K562 (cell line): Measurements from ENCODE around the gene ZNF821. TPM values are rescaled to one million over a fixed set of nuclear protein-coding genes. Genes with fewer than 3 reads are reported as not detected.

Experiments
- ARID3B ChIP-seq: fragments of 250-450 bp; sonication (Bioruptor Pico); IDR thresholded peaks from 2 replicates; pipeline ENCODE4 v1.4.0; 2020; ENCODE audit warnings: borderline replicate concordance
- GMEB1 ChIP-seq: fragments of 250-450 bp; sonication (Bioruptor Pico); IDR thresholded peaks from 2 replicates; pipeline ENCODE4 v1.4.0; 2020; ENCODE audit warnings: mild to moderate bottlenecking
- HBP1 ChIP-seq: fragments of 450-650 bp; formaldehyde crosslinking; IDR thresholded peaks from 2 replicates; pipeline ENCODE4 v1.4.0; 2022; ENCODE audit warnings: missing genetic modification characterization
- HLTF ChIP-seq: fragments of 450-650 bp; IDR thresholded peaks from 2 replicates; pipeline ENCODE4 v1.6.1; 2016
- KLF10 ChIP-seq: fragments of 250-450 bp; sonication (Bioruptor Pico); IDR thresholded peaks from 2 replicates; pipeline ENCODE4 v1.6.1; 2021; ENCODE audit warnings: matching md5 sums
- NFATC3 ChIP-seq: fragments of 450-650 bp; IDR thresholded peaks from 2 replicates; pipeline ENCODE4 v1.6.1; 2017; ENCODE audit warnings: mild to moderate bottlenecking
- NR2C2 ChIP-seq, 2 experiments: fragments of 200-800 bp in 1 of 2; sonication (Bioruptor generic) in 1 of 2; sonication (generic) in 1 of 2; formaldehyde crosslinking in 1 of 2; IDR thresholded peaks; 2 replicates each; pipeline versions ENCODE4 v1.6.1 to v1.8.0; 2016 to 2022; ENCODE audit warnings: mild to moderate bottlenecking in 1 of 2, missing compliant biosample characterization in 1 of 2, missing genetic modification characterization in 1 of 2, missing genetic modification reagents in 1 of 2
- POLR2AphosphoS2 ChIP-seq: IDR thresholded peaks from 2 replicates; pipeline ENCODE4 v1.6.1; 2012; ENCODE audit warnings: low read length, improper control_type of control experiment
- SAFB ChIP-seq: fragments of 200-400 bp; formaldehyde crosslinking; IDR thresholded peaks from 2 replicates; pipeline ENCODE4 v1.6.1; 2017; ENCODE audit warnings: low read depth, low read length, borderline replicate concordance
- SRSF1 ChIP-seq: fragments of 200-400 bp; formaldehyde crosslinking; IDR thresholded peaks from 2 replicates; pipeline ENCODE4 v1.6.1; 2017; ENCODE audit warnings: mild to moderate bottlenecking, low read depth, low read length, moderate library complexity
- TAF9B ChIP-seq: fragments of 450-650 bp; IDR thresholded peaks from 2 replicates; pipeline ENCODE4 v1.6.1; 2018; ENCODE audit warnings: mild to moderate bottlenecking; ENCODE audit not compliant: partially characterized antibody
- polyA plus RNA-seq, 8 experiments: library from polyadenylated mRNA; depleted of rRNA in 4 of 8; stranded (reverse) in 5 of 8; unstranded in 3 of 8; fragments of >200 nt; fragmentation: Nextera tagmentation in 2 of 8; fragmentation: Illumina TruSeq in 1 of 8; extraction: Ambion mirVana in 2 of 8; extraction: Trizol in 1 of 8; gene quantifications; 2 replicates each; pipeline versions ENCODE4 v1.2.1 to v1.2.3, GENCODE V29; 2011 to 2014; ENCODE audit warnings: inconsistent platforms in 1 of 8, missing spikeins in 1 of 8
- total RNA-seq, 7 experiments: library from RNA; depleted of rRNA in 6 of 7; stranded (reverse); fragments of >200 nt in 6 of 7; fragmentation: Illumina TruSeq in 2 of 7; extraction: Trizol in 2 of 7; gene quantifications; 2 replicates each; pipeline versions ENCODE4 v1.2.1 to v1.2.3, GENCODE V29; 2011 to 2021; ENCODE audit warnings: low replicate concordance in 1 of 7
- TF ChIP-seq, protein P1 (sequence below), 2 experiments: fragments of 450-650 bp in 1 of 2; sonication (generic) in 1 of 2; formaldehyde crosslinking in 1 of 2; IDR thresholded peaks; 2 replicates each; pipeline versions ENCODE4 v1.7.1 to v1.9.0; 2016 to 2022; ENCODE audit warnings: inconsistent platforms in 1 of 2, mild to moderate bottlenecking in 1 of 2, missing genetic modification reagents in 1 of 2

The ZNF821 gene
- total and polyA plus RNA-seq, 9 of the 15 experiments (the other 6 are each of a cell fraction or from before 2014, with no cell fraction given) = 0.38 to 5.6 (median 3.6) TPM

DNA sequence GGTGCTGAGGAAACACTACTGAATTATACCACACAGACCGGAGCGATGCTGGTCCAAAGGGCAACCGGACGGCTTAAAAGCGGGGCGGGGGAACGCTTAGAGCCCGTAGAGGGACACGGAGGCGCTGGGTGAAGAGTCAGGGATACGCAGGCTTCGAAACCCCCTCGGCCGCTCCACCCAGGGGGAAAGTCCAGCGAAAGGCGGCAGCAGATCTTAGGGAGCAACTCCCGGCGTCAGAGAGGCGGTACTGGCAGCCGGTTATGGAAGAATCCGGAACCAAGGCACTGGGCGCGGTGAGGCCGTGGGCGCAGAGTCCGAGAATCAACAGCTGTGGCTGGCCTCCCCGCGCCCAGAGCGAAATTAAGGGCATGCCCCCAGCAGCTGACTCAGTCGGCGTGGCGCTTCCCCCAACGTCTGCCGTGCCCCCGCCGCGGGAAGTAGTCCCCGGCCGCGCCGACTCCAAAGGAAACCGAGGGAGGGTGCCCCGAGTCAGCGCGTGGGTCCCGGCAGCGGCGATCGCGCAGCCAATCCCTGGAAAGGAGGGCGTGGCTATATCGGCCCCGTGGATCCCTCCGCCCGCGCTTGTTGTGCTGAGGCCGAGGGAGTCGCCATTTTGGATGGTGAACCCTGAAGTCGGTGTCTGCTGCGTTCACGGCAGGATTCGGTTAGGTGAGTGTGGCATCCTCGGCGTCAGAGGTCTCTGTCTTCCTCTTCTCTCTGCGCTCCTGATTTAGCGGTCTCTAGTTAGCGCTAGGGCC is 11.1 kb upstream of the ZNF821 start, which contains the start of gene IST1 (continued):
- TF ChIP-seq NR2C2 (CRISPR knock-in tag; IDR thresholded peaks at IDR 0.05) = 0 out of 2 replicates have a peak, but pooled peaks have one; percentile 52
- peak; percentile 90 for TF ChIP-seq NR2C2 (tag; IDR thresholded peaks at IDR 0.05)
- TF ChIP-seq SRSF1 = no peak
- peak; percentile 98 for TF ChIP-seq TAF9B
- TF ChIP-seq KLF10 (CRISPR knock-in tag) = no peak
- peak; percentile 93 for TF ChIP-seq GMEB1 (CRISPR knock-in tag)
- TF ChIP-seq HLTF = 0 out of 2 replicates have a peak, but pooled peaks have one; percentile 51
- TF ChIP-seq NFATC3 = no peak
- TF ChIP-seq POLR2AphosphoS2 = peak; percentile 81; the same call in 1 of the 2 replicates
- TF ChIP-seq SAFB = peak; percentile 83
- peak; percentile 37; the same call in 1 of the 2 replicates for TF ChIP-seq ARID3B
- peak; percentile 77; the same call in 1 of the 2 replicates for TF ChIP-seq HBP1 (CRISPR knock-in tag)
- TF ChIP-seq, protein P1, sequence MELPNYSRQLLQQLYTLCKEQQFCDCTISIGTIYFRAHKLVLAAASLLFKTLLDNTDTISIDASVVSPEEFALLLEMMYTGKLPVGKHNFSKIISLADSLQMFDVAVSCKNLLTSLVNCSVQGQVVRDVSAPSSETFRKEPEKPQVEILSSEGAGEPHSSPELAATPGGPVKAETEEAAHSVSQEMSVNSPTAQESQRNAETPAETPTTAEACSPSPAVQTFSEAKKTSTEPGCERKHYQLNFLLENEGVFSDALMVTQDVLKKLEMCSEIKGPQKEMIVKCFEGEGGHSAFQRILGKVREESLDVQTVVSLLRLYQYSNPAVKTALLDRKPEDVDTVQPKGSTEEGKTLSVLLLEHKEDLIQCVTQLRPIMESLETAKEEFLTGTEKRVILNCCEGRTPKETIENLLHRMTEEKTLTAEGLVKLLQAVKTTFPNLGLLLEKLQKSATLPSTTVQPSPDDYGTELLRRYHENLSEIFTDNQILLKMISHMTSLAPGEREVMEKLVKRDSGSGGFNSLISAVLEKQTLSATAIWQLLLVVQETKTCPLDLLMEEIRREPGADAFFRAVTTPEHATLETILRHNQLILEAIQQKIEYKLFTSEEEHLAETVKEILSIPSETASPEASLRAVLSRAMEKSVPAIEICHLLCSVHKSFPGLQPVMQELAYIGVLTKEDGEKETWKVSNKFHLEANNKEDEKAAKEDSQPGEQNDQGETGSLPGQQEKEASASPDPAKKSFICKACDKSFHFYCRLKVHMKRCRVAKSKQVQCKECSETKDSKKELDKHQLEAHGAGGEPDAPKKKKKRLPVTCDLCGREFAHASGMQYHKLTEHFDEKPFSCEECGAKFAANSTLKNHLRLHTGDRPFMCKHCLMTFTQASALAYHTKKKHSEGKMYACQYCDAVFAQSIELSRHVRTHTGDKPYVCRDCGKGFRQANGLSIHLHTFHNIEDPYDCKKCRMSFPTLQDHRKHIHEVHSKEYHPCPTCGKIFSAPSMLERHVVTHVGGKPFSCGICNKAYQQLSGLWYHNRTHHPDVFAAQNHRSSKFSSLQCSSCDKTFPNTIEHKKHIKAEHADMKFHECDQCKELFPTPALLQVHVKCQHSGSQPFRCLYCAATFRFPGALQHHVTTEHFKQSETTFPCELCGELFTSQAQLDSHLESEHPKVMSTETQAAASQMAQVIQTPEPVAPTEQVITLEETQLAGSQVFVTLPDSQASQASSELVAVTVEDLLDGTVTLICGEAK (IDR thresholded peaks at IDR 0.05) = no peak
- TF ChIP-seq, protein P1 (CRISPR knock-in tag; IDR thresholded peaks at IDR 0.05) = no peak
